CD4-positive, alpha-beta T cell (primary cell): ENCODE measurements around the gene NELL2. TPM values are rescaled to one million over a fixed set of nuclear protein-coding genes. Genes with fewer than 3 reads are reported as not detected.
A peak's percentile ranks its signal among the peaks of the same experiment; 100 is the strongest.

ENCODE experiments used
- ATAC-seq: fragments of 200-7000 bp; cut with Tn5 transposase; one replicate; pipeline ENCODE4 v1.10.0; 2022; ENCODE audit warnings: mild to moderate bottlenecking; ENCODE audit not compliant: poor library complexity
- CTCF ChIA-PET: fragments of 350-600 bp; sonication (Branson Sonifier 250); formaldehyde crosslinking; loops from one replicate; lab custom pipeline; 2021; ENCODE audit warnings: antibody characterized with exemption, inconsistent platforms; lab: Charles Lee
- POLR2A ChIA-PET: fragments of 350-600 bp; sonication (Branson Sonifier 250); formaldehyde crosslinking; loops from one replicate; lab custom pipeline; 2021; ENCODE audit warnings: antibody characterized with exemption, inconsistent platforms; lab: Charles Lee
- DNase-seq, 14 experiments: peaks; one replicate each; pipeline ENCODE4 v3.0.0-alpha.2; 2013 to 2020; ENCODE audit warnings: mixed read lengths in 2 of 14
- H3K27ac ChIP-seq, 2 donors: one replicate each; pipeline versions ENCODE4 v1.5.1 to v1.7.0; 2013; ENCODE audit warnings: low read length in 2 of 2, low read depth in 1 of 2, mild to moderate bottlenecking in 1 of 2
- H3K27me3 ChIP-seq, 2 experiments: 1 replicate in 1 of 2; 2 replicates in 1 of 2; pipeline versions ENCODE4 v1.6.1 to v1.7.0; 2013; ENCODE audit warnings: low read length in 2 of 2, control low read depth in 1 of 2, mild to moderate bottlenecking in 1 of 2, moderate library complexity in 1 of 2; ENCODE audit not compliant: insufficient read depth in 2 of 2, control insufficient read depth in 1 of 2
- H3K36me3 ChIP-seq: one replicate; pipeline ENCODE4 v1.6.1; 2013; ENCODE audit warnings: low read length, control low read depth; ENCODE audit not compliant: insufficient read depth
- H3K4me1 ChIP-seq: one replicate; pipeline ENCODE4 v1.6.1; 2013; ENCODE audit warnings: low read length, control low read depth; ENCODE audit not compliant: insufficient read depth
- H3K4me3 ChIP-seq: one replicate; pipeline ENCODE4 v1.5.1; 2013; ENCODE audit warnings: mild to moderate bottlenecking, low read length, moderate library complexity
- H3K9me3 ChIP-seq, 2 experiments: 1 replicate in 1 of 2; 2 replicates in 1 of 2; pipeline versions ENCODE4 v1.6.1 to v1.7.0; 2013; ENCODE audit warnings: low read length in 2 of 2, mild to moderate bottlenecking in 2 of 2, control low read depth in 1 of 2, moderate library complexity in 1 of 2; ENCODE audit not compliant: control insufficient read depth in 1 of 2, insufficient read depth in 1 of 2
- H3K27ac Mint-ChIP-seq: one replicate; pipeline ENCODE4 v1.8.0; 2020; ENCODE audit warnings: mixed read lengths
- H3K27me3 Mint-ChIP-seq: one replicate; pipeline ENCODE4 v1.8.0; 2021; ENCODE audit warnings: mixed read lengths
- H3K36me3 Mint-ChIP-seq: one replicate; pipeline ENCODE4 v1.8.0; 2021; ENCODE audit warnings: low read depth, mixed read lengths
- H3K4me1 Mint-ChIP-seq: one replicate; pipeline ENCODE4 v1.8.0; 2021; ENCODE audit warnings: low read depth, mixed read lengths
- H3K4me3 Mint-ChIP-seq: one replicate; pipeline ENCODE4 v1.8.0; 2020; ENCODE audit warnings: mild to moderate bottlenecking, mixed read lengths
- H3K9me3 Mint-ChIP-seq: one replicate; pipeline ENCODE4 v1.8.0; 2020; ENCODE audit warnings: mixed read lengths
- CTCF ChIP-seq: fragments of 200-600 bp; IDR thresholded peaks from one replicate; pipeline ENCODE4 v1.8.0; 2022; ENCODE audit warnings: antibody characterized with exemption, mild to moderate bottlenecking
- intact Hi-C, 2 experiments: fragments of 100-400 bp; cut with DNase I in 1 of 2; cut with micrococcal nuclease in 1 of 2; formaldehyde crosslinking; loops; one replicate each; pipeline versions ENCODE4 v1.15.1 to v1.9.0; 2023 to 2025; cut with DNase I, micrococcal nuclease
- total RNA-seq, 174 experiments: library from RNA in 2 of 174; stranded (reverse) in 2 of 174; gene quantifications; one replicate each; pipeline ENCODE4 v1.2.3 and lab custom pipeline; 2021 to 2026

The NELL2 gene
- total RNA-seq, 2 experiments from 2014 or later, result 142 to 147 TPM

- Mint-ChIP-seq H3K27ac (peak overlapping the region; percentile 77), H3K9me3 (peaks cover 2% of the 10 kb centered on the region), H3K4me3 (peak overlapping the region; percentile 30), H3K4me1 (peaks cover 91% of the 10 kb centered on the region), H3K36me3 (peaks cover 7% of the 10 kb centered on the region), H3K27me3 (no peaks in the 10 kb centered on the region)
- Histone ChIP-seq H3K4me3 (no peak overlapping the region), H3K27ac (no peak overlapping the region), H3K4me1 (peaks cover 14% of the 10 kb centered on the region), H3K36me3 (no peaks in the 10 kb centered on the region), H3K9me3 (no peaks in the 10 kb centered on the region), H3K27me3 (no peaks in the 10 kb centered on the region)
- intact Hi-C loops, result loop anchor here in 1 of 2 experiments (5.0 kb wide), 1 partner anchor 35 kb away; no protein-coding TSS in a partner anchor
- ChIA-PET POLR2A (interaction anchor here (1.0 to 1.8 kb wide), 2 partner anchors 11 to 21 kb away, joined by 3 to 5 read pairs; no protein-coding TSS in a partner anchor), CTCF (no interaction called here)
- ATAC-seq (no peak), DNase-seq (no peak)
- TF ChIP-seq CTCF, result no peak
These were observed 23.6 kb downstream of the NELL2 start for GRCh38 chr12:44852483-44852882.

GRCh38 chr12:44851586-44851985 is 24.5 kb downstream of the NELL2 start:
- no peak for TF ChIP-seq CTCF
- Histone ChIP-seq H3K4me1 (peaks cover 18% of the 10 kb centered on the region), H3K27me3 (no peaks in the 10 kb centered on the region), H3K27ac (no peak overlapping the region), H3K36me3 (no peaks in the 10 kb centered on the region), H3K4me3 (no peak overlapping the region), H3K9me3 (no peaks in the 10 kb centered on the region)
- CTCF ChIA-PET, result interaction anchor here (1.4 kb wide), 1 partner anchor 23 kb away, joined by 4 read pairs; no protein-coding TSS in a partner anchor
- H3K9me3 Mint-ChIP-seq, result peaks cover 2% of the 10 kb centered on the region
- ATAC-seq, result no peak
- peak overlapping the region; percentile 77 for H3K27ac Mint-ChIP-seq
- H3K4me1 Mint-ChIP-seq, result peaks cover 91% of the 10 kb centered on the region
- H3K4me3 Mint-ChIP-seq, result peak overlapping the region; percentile 43
- peaks cover 9% of the 10 kb centered on the region for H3K36me3 Mint-ChIP-seq
- no peaks in the 10 kb centered on the region for H3K27me3 Mint-ChIP-seq
- POLR2A ChIA-PET, result interaction anchor here (0.5 to 1.8 kb wide), 3 partner anchors 12 to 1424 kb away, joined by 3 to 5 read pairs (median 3); no protein-coding TSS in a partner anchor
- intact Hi-C loops, result loop anchor here in 1 of 2 experiments (5.0 kb wide), 1 partner anchor 34 kb away; no protein-coding TSS in a partner anchor
- DNase-seq, result no peak

DNA sequence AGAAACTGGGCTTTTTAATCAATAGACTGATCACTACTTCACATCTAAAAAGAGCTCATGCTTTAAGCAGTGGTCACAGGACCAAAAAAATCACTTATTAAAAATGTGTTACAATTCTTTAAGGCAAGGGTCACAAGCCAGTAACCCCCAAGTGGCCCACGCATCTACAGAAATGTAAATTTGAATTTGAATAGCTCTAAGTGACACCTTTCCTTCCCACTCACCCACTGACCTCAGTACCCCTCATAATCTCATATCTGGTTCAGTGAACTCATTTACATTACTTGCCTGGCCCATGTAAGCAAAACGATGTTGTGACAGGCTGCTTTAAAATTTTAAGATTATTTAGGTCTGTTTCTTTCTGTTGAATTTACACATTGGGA is 27.4 kb downstream of the NELL2 start:
- H3K36me3 Mint-ChIP-seq, result peaks cover 9% of the 10 kb centered on the region
- intact Hi-C loops, result loop anchor here in 1 of 2 experiments (1.0 kb wide), 2 partner anchors 16 to 20 kb away; no protein-coding TSS in a partner anchor
- peaks cover 21% of the 10 kb centered on the region for H3K4me1 ChIP-seq
- peak overlapping the region; percentile 74 for H3K4me3 Mint-ChIP-seq
- H3K27ac ChIP-seq, result peak overlapping the region; percentile 75 to 79
- H3K36me3 ChIP-seq, result no peaks in the 10 kb centered on the region
- H3K27me3 Mint-ChIP-seq, result no peaks in the 10 kb centered on the region
- POLR2A ChIA-PET, result interaction anchor here (0.9 to 4.2 kb wide), 11 partner anchors 9 to 1420 kb away, joined by 3 to 72 read pairs (median 8); partner anchors contain the start of genes NELL2 and SLC38A1
- DNase-seq (peak in 1 of 14 experiments; percentile 38), ATAC-seq (no peak)
- no peak for TF ChIP-seq CTCF
- CTCF ChIA-PET, result interaction anchor here (1.0 to 2.8 kb wide), 3 partner anchors 21 to 36 kb away, joined by 3 to 7 read pairs (median 3); no protein-coding TSS in a partner anchor
- H3K4me3 ChIP-seq, result no peak overlapping the region
- H3K27me3 ChIP-seq, result no peaks in the 10 kb centered on the region
- peaks cover 91% of the 10 kb centered on the region for H3K4me1 Mint-ChIP-seq
- H3K9me3 ChIP-seq, result no peaks in the 10 kb centered on the region
- H3K27ac Mint-ChIP-seq, result peak overlapping the region; percentile 98
- H3K9me3 Mint-ChIP-seq, result no peaks in the 10 kb centered on the region
